ENCODE measurements around the gene HLTF.
"Not testable (repeated sequence)": the region's sequence is repeated elsewhere in the genome, so short reads cannot be mapped to it uniquely, and the experiment has no call there.

The HLTF gene

GRCh38 chr3:148998297-148998696 is 88.0 kb downstream of the HLTF start:
- no peaks in the 10 kb centered on the region for H3K9me3 ChIP-seq (replicated peaks in 1 of 11)
- H3K27ac ChIP-seq = no peak overlapping the region
- peaks cover 0 to 27% (median 9%) of the 10 kb centered on the region in 10 experiments; a peak in 11 of 20 replicates for H3K4me1 ChIP-seq
- H3K27me3 ChIP-seq = no peaks in the 10 kb centered on the region
- TF ChIP-seq Cebpa-rat (IDR thresholded peaks at IDR 0.05) = peak in 1 of 11 experiments; percentile 60; a peak in 2 of 22 replicates
- no peak overlapping the region for H3K4me3 ChIP-seq
- peaks cover 0 to 30% (median 4%) of the 10 kb centered on the region in 11 experiments; a peak in 7 of 22 replicates for H4K20me1 ChIP-seq
- 0 out of 22 replicates have a peak overlapping the region, but pooled peaks of 1 of the 11 experiments have one; percentile 27 for H3K4me2 ChIP-seq
- peaks cover 64 to 88% (median 82%) of the 10 kb centered on the region in 11 experiments for H3K36me3 ChIP-seq
- no peak overlapping the region for H3K9ac ChIP-seq

DNA sequence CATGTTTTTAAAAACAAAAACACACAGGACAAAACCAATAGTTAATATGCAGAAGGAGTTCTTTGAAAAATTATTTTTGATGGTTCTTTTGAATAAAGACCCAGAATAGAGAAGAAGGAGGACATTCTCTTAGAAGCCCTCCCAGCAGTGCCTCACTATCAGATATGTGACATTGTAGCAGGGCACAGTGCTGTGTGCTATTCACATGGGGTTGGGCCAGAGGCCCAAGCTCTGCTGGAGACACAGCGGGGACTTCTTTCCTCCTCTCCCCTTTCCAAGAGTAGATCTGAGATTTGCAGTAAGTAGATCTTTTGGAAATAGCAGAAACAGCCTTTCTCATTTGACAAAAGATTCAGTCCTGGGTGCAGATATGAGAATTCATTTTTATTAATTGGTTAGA is 88.7 kb downstream of the HLTF start:
- no peak overlapping the region for H3K4me2 ChIP-seq
- peaks cover 64 to 88% (median 77%) of the 10 kb centered on the region in 11 experiments for H3K36me3 ChIP-seq
- no peaks in the 10 kb centered on the region for H3K27me3 ChIP-seq
- peaks cover 3 to 34% (median 12%) of the 10 kb centered on the region in 10 experiments for H3K4me1 ChIP-seq
- no peak overlapping the region for H3K4me3 ChIP-seq
- H3K9ac ChIP-seq = no peak overlapping the region
- TF ChIP-seq Cebpa-rat (IDR thresholded peaks at IDR 0.05) = no peak
- no peak overlapping the region for H3K27ac ChIP-seq
- H4K20me1 ChIP-seq = peaks cover 0 to 36% (median 4%) of the 10 kb centered on the region in 11 experiments; a peak in 8 of 22 replicates
- no peaks in the 10 kb centered on the region for H3K9me3 ChIP-seq (replicated peaks in 1 of 11)

DNA sequence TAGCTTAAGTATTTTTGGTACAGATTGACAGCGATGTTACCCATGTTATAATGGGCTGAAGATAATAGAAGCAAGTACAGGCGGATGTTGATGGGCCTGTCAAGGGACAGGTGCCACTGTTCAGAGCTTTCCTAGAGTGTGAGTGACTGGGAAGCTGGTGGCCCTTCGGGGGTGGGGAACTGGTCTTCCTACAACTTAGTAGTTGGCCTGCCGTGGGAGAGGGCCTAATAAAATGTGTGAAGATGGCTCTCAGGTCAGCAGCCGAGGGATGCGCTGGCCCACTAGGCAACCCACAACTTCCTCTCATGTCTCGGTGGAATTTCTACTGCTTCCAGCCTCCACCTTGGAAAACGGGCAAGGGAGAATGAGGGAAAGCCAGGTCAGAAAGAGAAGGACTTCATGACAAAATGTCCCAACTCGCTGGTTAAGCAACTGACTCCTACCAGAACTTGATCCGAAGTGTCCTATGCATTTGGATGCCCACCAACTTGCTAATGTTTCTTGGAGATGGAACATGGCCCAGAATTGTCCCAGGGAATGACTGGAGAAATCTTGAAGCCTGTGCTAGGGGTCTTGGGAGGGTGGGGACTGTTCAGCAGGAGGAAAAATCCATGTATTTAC is 93.6 kb downstream of the HLTF start:
- H3K9me3 ChIP-seq (replicated peaks in 1 of 11) = no peaks in the 10 kb centered on the region
- TF ChIP-seq Cebpa-rat (IDR thresholded peaks at IDR 0.05) = no peak
- peaks cover 38 to 45% (median 40%) of the 10 kb centered on the region in 11 experiments for H3K36me3 ChIP-seq
- H3K4me3 ChIP-seq = peak overlapping the region; percentile 74 to 93 (median 84)
- H3K27ac ChIP-seq = peak overlapping the region in 3 of 11 experiments; percentile 94 to 97 (median 96); a peak in 5 of 22 replicates
- H3K4me1 ChIP-seq = peaks cover 20 to 45% (median 29%) of the 10 kb centered on the region in 10 experiments
- H3K9ac ChIP-seq = peak overlapping the region in 10 of 11 experiments; percentile 86 to 94 (median 92); a peak in 15 of 22 replicates
- H3K4me2 ChIP-seq = peak overlapping the region; percentile 71 to 93 (median 82)
- H4K20me1 ChIP-seq = peaks cover 0 to 31% (median 4%) of the 10 kb centered on the region in 11 experiments; a peak in 8 of 22 replicates
- H3K27me3 ChIP-seq = no peaks in the 10 kb centered on the region

DNA sequence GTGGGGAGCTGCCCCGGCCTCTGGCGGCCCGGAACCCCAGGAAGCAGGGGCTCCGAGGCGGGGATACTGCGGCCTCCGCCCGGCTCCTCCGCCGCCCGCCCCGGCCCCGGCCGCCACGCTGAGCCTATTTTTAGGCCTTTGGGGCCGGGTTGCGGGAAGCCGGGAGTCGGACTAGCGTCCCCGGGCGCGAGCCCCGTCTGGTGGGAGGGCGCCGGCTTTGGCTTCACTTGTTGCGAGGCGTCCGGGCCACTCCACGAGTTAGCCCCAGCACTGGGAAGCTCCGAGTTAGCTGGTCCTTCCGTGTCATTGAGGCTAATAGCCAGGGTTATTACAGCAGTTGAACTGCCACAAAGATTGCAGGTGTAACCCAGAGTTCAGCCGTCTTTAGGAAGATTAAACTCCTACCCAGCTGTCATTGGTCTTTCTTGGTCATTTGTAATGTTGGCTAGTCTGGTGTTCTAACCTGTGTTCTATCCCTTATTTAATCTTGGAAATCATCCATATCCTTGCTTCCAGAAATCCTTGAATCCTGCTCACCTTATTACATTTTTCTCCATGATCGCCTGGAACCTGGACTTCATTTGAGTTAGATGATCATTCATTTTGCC is 94.2 kb downstream of the HLTF start:
- Histone ChIP-seq H3K4me2 (peak overlapping the region; percentile 71 to 93 (median 82)), H4K20me1 (peaks cover 0 to 31% (median 4%) of the 10 kb centered on the region in 11 experiments; a peak in 8 of 22 replicates), H3K4me1 (peaks cover 20 to 42% (median 29%) of the 10 kb centered on the region in 10 experiments), H3K9me3 (replicated peaks in 1 of 11) (no peaks in the 10 kb centered on the region), H3K36me3 (peaks cover 32 to 39% (median 33%) of the 10 kb centered on the region in 11 experiments), H3K9ac (peak overlapping the region; percentile 86 to 94 (median 91)), H3K27ac (peak overlapping the region; percentile 85 to 97 (median 90)), H3K27me3 (no peaks in the 10 kb centered on the region), H3K4me3 (peak overlapping the region; percentile 74 to 93 (median 84))
- no peak for TF ChIP-seq Cebpa-rat (IDR thresholded peaks at IDR 0.05)

- Histone ChIP-seq H3K27ac (peak within 1 kb of the TSS; percentile 85 to 97 (median 90)), H3K9ac (peak within 1 kb of the TSS; percentile 86 to 94 (median 91)), H4K20me1 (peaks cover 0 to 27% (median 4%) of the 10 kb centered on the region in 11 experiments; a peak in 8 of 22 replicates)
Observed at GRCh38 chr3:148991219-148992026, 94.9 kb downstream of the HLTF start, which contains the start of gene GYG1. GYG1 (plus strand) TSS chr3:148991540; CDS start chr3:148991641, 101 bp downstream.

GRCh38 chr3:148990236-148990635 is 96.1 kb downstream of the HLTF start:
- Histone ChIP-seq H3K27ac (peak overlapping the region in 7 of 11 experiments; percentile 87 to 97 (median 95); a peak in 9 of 22 replicates), H3K4me1 (peaks cover 20 to 42% (median 29%) of the 10 kb centered on the region in 10 experiments), H3K4me3 (peak overlapping the region in 8 of 10 experiments; percentile 74 to 93 (median 86); a peak in 11 of 20 replicates), H3K27me3 (no peaks in the 10 kb centered on the region), H4K20me1 (peaks cover 0 to 23% (median 4%) of the 10 kb centered on the region in 11 experiments; a peak in 8 of 22 replicates), H3K9ac (peak overlapping the region in 8 of 11 experiments; percentile 87 to 94 (median 92); a peak in 9 of 22 replicates), H3K36me3 (peaks cover 13 to 20% (median 14%) of the 10 kb centered on the region in 11 experiments), H3K9me3 (replicated peaks in 1 of 11) (no peaks in the 10 kb centered on the region), H3K4me2 (peak overlapping the region; percentile 71 to 93 (median 82))
- no peak for TF ChIP-seq Cebpa-rat (IDR thresholded peaks at IDR 0.05)

More at GRCh38 chr3:148991219-148992026, 94.9 kb downstream of the HLTF start, which contains the start of gene GYG1:
- Histone ChIP-seq H3K4me3 (peak within 1 kb of the TSS; percentile 74 to 93 (median 84)), H3K9me3 (replicated peaks in 1 of 11) (no peaks in the 10 kb centered on the region), H3K4me2 (peak within 1 kb of the TSS; percentile 71 to 93 (median 82)), H3K4me1 (peaks cover 20 to 42% (median 29%) of the 10 kb centered on the region in 10 experiments), H3K27me3 (no peaks in the 10 kb centered on the region), H3K36me3 (peaks cover 25 to 32% (median 26%) of the 10 kb centered on the region in 11 experiments)
- no peak for TF ChIP-seq Cebpa-rat (IDR thresholded peaks at IDR 0.05)

DNA sequence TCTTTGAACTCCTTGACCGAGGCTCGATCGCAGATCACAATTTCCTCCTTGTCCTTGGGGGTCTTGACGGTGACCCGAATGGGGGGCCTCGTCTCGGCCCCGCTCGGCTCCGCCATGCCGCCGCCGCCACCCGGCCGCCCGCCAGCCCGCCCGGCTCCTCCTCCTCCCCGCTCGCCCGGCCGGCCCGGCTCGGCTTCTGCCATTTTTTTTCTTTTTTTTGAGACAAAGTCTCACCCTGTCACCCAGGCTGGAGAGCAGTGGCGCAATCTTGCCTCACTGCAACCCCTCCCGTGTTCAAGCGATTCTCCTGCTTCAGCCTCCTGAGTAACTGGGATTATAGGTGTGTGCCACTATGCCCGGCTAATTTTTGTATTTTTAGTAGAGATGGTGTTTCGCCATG is 98.8 kb downstream of the HLTF start:
- H3K27ac ChIP-seq; H4K20me1 ChIP-seq; H3K27me3 ChIP-seq; H3K4me3 ChIP-seq; H3K9ac ChIP-seq; H3K9me3 ChIP-seq (replicated peaks in 1 of 11); H3K36me3 ChIP-seq; H3K4me2 ChIP-seq: not testable (repeated sequence)
- peaks cover 16 to 27% (median 24%) of the 10 kb centered on the region in 10 experiments for H3K4me1 ChIP-seq

GRCh38 chr3:148981273-148981672 is 105.1 kb downstream of the HLTF start:
- no peaks in the 10 kb centered on the region for H4K20me1 ChIP-seq
- no peak overlapping the region for H3K27ac ChIP-seq
- no peak overlapping the region for H3K4me2 ChIP-seq
- no peaks in the 10 kb centered on the region for H3K27me3 ChIP-seq
- no peak for TF ChIP-seq Cebpa-rat (IDR thresholded peaks at IDR 0.05)
- H3K4me1 ChIP-seq = no peaks in the 10 kb centered on the region
- H3K4me3 ChIP-seq = no peak overlapping the region
- H3K9me3 ChIP-seq (replicated peaks in 1 of 11) = peaks cover 0 to 9% (median 0%) of the 10 kb centered on the region in 11 experiments; a peak in 2 of 22 replicates
- H3K9ac ChIP-seq = no peak overlapping the region
- no peaks in the 10 kb centered on the region for H3K36me3 ChIP-seq
